ENCODE measurements around the gene PLCG2. TPM values are rescaled to one million over a fixed set of nuclear protein-coding genes. Genes with fewer than 3 reads are reported as not detected.

PLCG2 gene
- total and polyA plus RNA-seq, 12 donors: 2.4 to 18.2 (median 6.2) TPM

GRCh38 chr16:81731649-81732048, 47.4 kb upstream of the PLCG2 start:
- Histone ChIP-seq H3K4me1 (peaks cover 4 to 16% (median 12%) of the 10 kb centered on the region in 9 donors), H3K27me3 (peaks cover 0 to 3% (median 0%) of the 10 kb centered on the region in 7 donors), H3K4me3 (no peak overlapping the region), H3K9me3 (no peaks in the 10 kb centered on the region), H3K27ac (peak overlapping the region in 2 of 10 donors; percentile 80 to 85), H3K36me3 (no peaks in the 10 kb centered on the region)
- no peak for DNase-seq
- TF ChIP-seq CTCF (IDR thresholded peaks at IDR 0.05): no peak
- 89 to 91% methylated on average over 8 of the region's 8 CpGs for WGBS, 2 donors
- ATAC-seq: no peak
- intact Hi-C loops (cut with DNase I): loop anchor here in 5 of 10 donors (10.0 kb wide), 3 partner anchors 527 to 727 kb away; partner anchors contain the start of genes ATMIN (in 2 of the 5), CENPN (in 2 of the 5) and CMC2 (in 2 of the 5)

GRCh38 chr16:81732699-81733098, 46.4 kb upstream of the PLCG2 start:
- intact Hi-C loops (cut with DNase I): loop anchor here in 5 of 10 donors (10.0 kb wide), 3 partner anchors 528 to 728 kb away; partner anchors contain the start of genes ATMIN (in 2 of the 5), CENPN (in 2 of the 5) and CMC2 (in 2 of the 5)
- DNase-seq (no peak), ATAC-seq (no peak)
- WGBS, 2 donors: 80 to 100% methylated on average over 1 of the region's 1 CpG
- H3K4me3 ChIP-seq: no peak overlapping the region
- peaks cover 0 to 3% (median 0%) of the 10 kb centered on the region in 7 donors for H3K27me3 ChIP-seq
- H3K4me1 ChIP-seq: peaks cover 4 to 19% (median 13%) of the 10 kb centered on the region in 9 donors
- H3K9me3 ChIP-seq: no peaks in the 10 kb centered on the region
- H3K36me3 ChIP-seq: no peaks in the 10 kb centered on the region
- no peak overlapping the region for H3K27ac ChIP-seq
- no peak for TF ChIP-seq CTCF (IDR thresholded peaks at IDR 0.05)

- H3K4me3 ChIP-seq: no peak overlapping the region
- no peak for ATAC-seq
- WGBS, 2 donors: 84 to 88% methylated on average over 1 of the region's 1 CpG
- H3K27me3 ChIP-seq: peaks cover 0 to 3% (median 0%) of the 10 kb centered on the region in 7 donors
- H3K9me3 ChIP-seq: no peaks in the 10 kb centered on the region
- H3K36me3 ChIP-seq: no peaks in the 10 kb centered on the region
- no peak for DNase-seq
- no peak overlapping the region for H3K27ac ChIP-seq
- peaks cover 4 to 25% (median 17%) of the 10 kb centered on the region in 9 donors for H3K4me1 ChIP-seq
- intact Hi-C loops (cut with DNase I): loop anchor here in 5 of 10 donors (10.0 kb wide), 3 partner anchors 528 to 728 kb away; partner anchors contain the start of genes ATMIN (in 2 of the 5), CENPN (in 2 of the 5) and CMC2 (in 2 of the 5)
- no peak for TF ChIP-seq CTCF (IDR thresholded peaks at IDR 0.05)
Observed at GRCh38 chr16:81733295-81733694, 45.8 kb upstream of the PLCG2 start.

- Histone ChIP-seq H3K27ac (no peak overlapping the region), H3K36me3 (no peaks in the 10 kb centered on the region), H3K9me3 (no peaks in the 10 kb centered on the region), H3K27me3 (peaks cover 0 to 9% (median 0%) of the 10 kb centered on the region in 7 donors), H3K4me3 (no peak overlapping the region), H3K4me1 (peaks cover 4 to 31% (median 20%) of the 10 kb centered on the region in 9 donors)
- ATAC-seq (no peak), DNase-seq (no peak)
- no peak for TF ChIP-seq CTCF (IDR thresholded peaks at IDR 0.05)
- 90 to 95% methylated on average over 6 of the region's 6 CpGs for WGBS, 2 donors
- intact Hi-C loops (cut with DNase I): loop anchor here in 7 of 10 donors (5.0 to 10.0 kb wide), 9 partner anchors 137 to 730 kb away; partner anchors contain the start of genes ATMIN (in 3 of the 7), CENPN (in 2 of the 7) and CMC2 (in 2 of the 7)
Observed at GRCh38 chr16:81734632-81735434, 44.3 kb upstream of the PLCG2 start.

Measured in heart right ventricle (tissue), 16 donors.